ENCODE measurements around the gene XYLT1. TPM values are rescaled to one million over a fixed set of nuclear protein-coding genes. Genes with fewer than 3 reads are reported as not detected.

Gene XYLT1
- total and polyA plus RNA-seq, 10 of the 15 experiments (the other 5 are each of a cell fraction or from before 2014, with no cell fraction given) = 0.88 to 14.8 (median 5.8) TPM

GRCh38 chr16:17155936-17156335 is 314.8 kb downstream of the XYLT1 start (continued):
- TF ChIP-seq SKIL (IDR thresholded peaks at IDR 0.05; ENCODE audit: low read depth, poor library complexity, severe bottlenecking) (no peak), IKZF2 (IDR thresholded peaks at IDR 0.05) (no peak)

- CTCF ChIA-PET = interaction anchor here (0.9 to 1.6 kb wide), 8 partner anchors 8 to 287 kb away, joined by 3 to 5 read pairs (median 4); no protein-coding TSS in a partner anchor
- SMC1A ChIA-PET (ENCODE audit: uncharacterized antibody, unreplicated experiment) = interaction anchor here (0.5 to 3.1 kb wide), 9 partner anchors 8 to 568 kb away, joined by 3 to 12 read pairs (median 4); no protein-coding TSS in a partner anchor
- H3K79me2 ChIP-seq (ENCODE audit: control insufficient read depth, insufficient read depth, low read length) = no peaks in the 10 kb centered on the region
- 0 out of 2 replicates have a peak, but pooled peaks cover 3% of the 10 kb centered on the region for H3K4me1 ChIP-seq (ENCODE audit: control insufficient read depth, insufficient read depth, low read length)
- H3K4me2 ChIP-seq (ENCODE audit: control insufficient read depth, insufficient read depth) = no peak overlapping the region
- no peak for ATAC-seq
- H3K27me3 ChIP-seq (replicated peaks in 1 of 2; ENCODE audit: control insufficient read depth in 2 of 2, insufficient read depth in 2 of 2, low read length in 1 of 2) = no peaks in the 10 kb centered on the region
- POLR2A ChIA-PET = no interaction called here
- H3K36me3 ChIP-seq (ENCODE audit: control insufficient read depth in 2 of 2, insufficient read depth in 2 of 2, low read length in 1 of 2) = peaks cover 0 to 4% of the 10 kb centered on the region in 2 experiments; a peak in 1 of 4 replicates
- H3K9me3 ChIP-seq (replicated peaks; ENCODE audit: control insufficient read depth, insufficient read depth, low read length) = no peaks in the 10 kb centered on the region
- no peak overlapping the region for H3K9ac ChIP-seq (ENCODE audit: control insufficient read depth, insufficient read depth, low read length)
- in situ Hi-C loops (cut with MboI) = no loop called here
- TF ChIP-seq CBFB (IDR thresholded peaks at IDR 0.05; ENCODE audit: low read depth) = no peak
- TF ChIP-seq PKNOX1 (IDR thresholded peaks at IDR 0.05) = no peak
- TF ChIP-seq FOXM1 (IDR thresholded peaks at IDR 0.05; ENCODE audit: low read depth, low read length) = no peak
- no peak for TF ChIP-seq CBX3 (IDR thresholded peaks at IDR 0.05; ENCODE audit: borderline replicate concordance, low read depth)
- no peak for TF ChIP-seq TCF12 (IDR thresholded peaks at IDR 0.05; ENCODE audit: low read depth, low read length)
- TF ChIP-seq NRF1 (conservative IDR thresholded peaks at IDR 0.05; ENCODE audit: low read depth, low read length) = no peak
- no peak for TF ChIP-seq USF1 (IDR thresholded peaks at IDR 0.05; ENCODE audit: borderline replicate concordance, extremely low read length, insufficient read depth, low read depth, low read length)
- no peak for TF ChIP-seq ESRRA (IDR thresholded peaks at IDR 0.05; ENCODE audit: low read length)
- no peak for FAIRE-seq
- H4K20me1 ChIP-seq (ENCODE audit: control insufficient read depth, insufficient read depth) = no peaks in the 10 kb centered on the region
- intact Hi-C loops (cut with micrococcal nuclease; ENCODE audit: unreplicated experiment) = no loop called here
- RAD21 ChIA-PET (ENCODE audit: unreplicated experiment) = interaction anchor here (1.0 kb wide), 1 partner anchor 15 kb away, joined by 3 read pairs; no protein-coding TSS in a partner anchor
- no TSS peak for BruUV-seq (replicated peaks)
- DNase-seq (ENCODE audit: low read depth, low spot score) = no peak
- WGBS (ENCODE audit: insufficient coverage, insufficient replicate concordance, low lambda C conversion rate, missing lambda C conversion rate) = 51% methylated on average over 5 of the region's 5 CpGs
- no peak overlapping the region for H3K27ac ChIP-seq (ENCODE audit: control insufficient read depth, insufficient read depth)
- no peak overlapping the region for H3K4me3 ChIP-seq
- H2AFZ ChIP-seq (ENCODE audit: control insufficient read depth, low read depth, low read length) = no peak overlapping the region
These were observed 315.3 kb downstream of the XYLT1 start for GRCh38 chr16:17155485-17155884.

All from GM12878 (cell line).